ENCODE results near the gene ITGB8.

Gene ITGB8

DNA sequence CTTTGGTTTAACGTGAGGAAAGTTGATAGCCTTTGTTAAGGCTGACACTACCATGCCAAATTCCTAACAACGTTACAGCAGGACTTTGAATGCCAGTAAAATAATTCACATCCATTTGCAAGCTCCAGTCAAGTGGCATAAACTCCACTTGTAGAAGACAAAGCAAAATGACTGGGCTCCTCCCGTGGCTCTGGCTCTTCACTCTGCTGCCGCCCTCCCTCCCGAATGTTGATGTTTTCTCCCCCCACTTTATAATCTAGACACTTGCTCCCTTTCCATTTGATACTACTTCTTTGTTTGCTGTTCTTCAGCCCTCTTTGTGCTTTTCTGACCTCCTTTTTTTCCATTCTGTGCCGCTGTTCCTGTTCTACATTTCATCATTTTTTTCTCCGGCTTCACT, 22.8 kb upstream of the ITGB8 start:
- no peak for DNase-seq (ENCODE audit: low read depth in 2 of 3, low spot score in 1 of 3)

DNA sequence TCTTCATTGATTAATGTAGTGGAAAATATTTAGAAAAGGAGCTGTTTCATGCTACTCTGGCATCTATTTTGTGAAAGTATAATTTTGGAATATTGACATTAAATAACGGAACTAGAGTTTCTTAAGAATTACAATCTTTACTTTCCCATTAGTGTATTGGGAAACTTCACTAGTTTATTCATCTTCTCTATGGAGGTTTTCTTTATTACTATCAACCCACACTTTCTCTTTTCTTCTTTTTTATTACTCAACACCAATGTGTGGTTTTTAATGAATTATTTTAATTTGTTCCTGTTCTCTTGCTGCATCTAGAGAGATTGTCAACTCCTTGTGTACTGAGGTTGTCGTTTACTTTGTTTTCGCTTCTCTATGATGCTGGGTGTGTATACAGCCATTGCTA, 20.4 kb upstream of the ITGB8 start:
- no peak for DNase-seq (ENCODE audit: low read depth in 2 of 3, low spot score in 1 of 3)

DNA sequence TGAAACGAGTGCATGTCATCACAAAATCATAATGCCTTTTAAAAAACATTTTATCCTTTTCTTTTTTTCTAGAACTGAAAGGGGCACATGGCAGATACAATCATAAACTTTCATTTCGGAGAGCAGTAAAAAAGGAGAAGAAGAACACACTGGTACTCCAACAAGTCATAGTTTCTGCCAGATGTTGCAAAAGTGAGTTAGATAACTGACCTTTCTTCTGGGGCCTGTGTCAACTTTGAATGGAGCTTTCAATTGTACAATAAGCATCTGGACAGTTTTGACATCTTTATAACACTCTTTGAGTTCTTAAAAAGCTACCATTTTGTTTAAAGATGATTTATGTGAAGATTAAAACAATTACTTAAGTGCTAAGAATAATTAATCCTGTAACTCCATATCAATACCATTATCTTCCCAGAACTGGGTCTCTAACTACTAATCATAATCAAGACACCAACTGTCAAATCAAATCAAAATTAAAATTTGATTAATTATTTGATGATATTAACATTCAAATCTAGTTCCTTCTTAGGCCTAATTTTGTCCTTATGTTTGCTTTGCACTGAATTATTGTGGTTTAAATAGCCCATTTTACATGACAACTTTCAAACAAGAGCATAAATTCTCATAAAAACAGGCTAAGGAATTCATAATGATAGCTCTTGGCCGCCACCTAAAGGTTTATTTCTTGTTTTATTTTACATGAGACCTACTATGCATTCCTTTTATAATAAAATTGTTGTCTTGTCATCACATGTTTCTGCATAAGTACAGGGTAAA, 19.5 kb upstream of the ITGB8 start:
- no peak for DNase-seq (ENCODE audit: low read depth in 2 of 3, low spot score in 1 of 3)

DNA sequence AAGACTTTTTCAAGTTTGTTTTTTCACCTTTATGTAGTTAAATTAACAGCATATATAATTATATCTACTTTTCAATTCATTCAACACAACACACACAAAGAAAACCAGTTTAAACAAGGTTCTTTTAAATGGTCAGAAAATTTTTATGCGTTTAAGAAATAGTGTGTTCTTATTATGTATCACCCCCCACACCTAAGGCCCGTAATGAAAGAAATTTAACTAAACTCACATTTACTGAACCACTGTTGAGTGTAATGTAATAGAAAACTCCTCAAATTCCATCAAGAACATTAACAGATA, 19.0 kb upstream of the ITGB8 start:
- no peak for DNase-seq (ENCODE audit: low read depth in 2 of 3, low spot score in 1 of 3)

DNA sequence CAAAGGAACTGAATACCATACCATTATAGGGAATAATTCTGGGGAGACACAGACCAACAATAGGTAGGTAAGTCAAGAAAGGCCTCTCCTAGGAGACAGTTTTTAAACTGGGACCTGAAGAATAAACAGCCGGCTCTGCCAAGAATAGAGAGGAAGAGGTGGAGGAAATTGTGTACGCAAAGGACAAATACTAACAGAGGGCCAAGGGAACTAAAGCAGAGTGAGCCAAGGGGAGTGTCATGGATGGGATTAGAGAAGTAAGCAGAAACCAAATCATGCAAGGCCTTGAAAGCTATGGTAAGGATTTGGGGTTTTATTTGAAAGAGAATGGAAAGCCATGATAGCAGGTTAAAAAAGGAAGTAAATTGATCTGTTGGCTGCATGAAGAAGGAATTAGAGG, 18.1 kb upstream of the ITGB8 start:
- DNase-seq (ENCODE audit: low read depth in 2 of 3, low spot score in 1 of 3): no peak

DNA sequence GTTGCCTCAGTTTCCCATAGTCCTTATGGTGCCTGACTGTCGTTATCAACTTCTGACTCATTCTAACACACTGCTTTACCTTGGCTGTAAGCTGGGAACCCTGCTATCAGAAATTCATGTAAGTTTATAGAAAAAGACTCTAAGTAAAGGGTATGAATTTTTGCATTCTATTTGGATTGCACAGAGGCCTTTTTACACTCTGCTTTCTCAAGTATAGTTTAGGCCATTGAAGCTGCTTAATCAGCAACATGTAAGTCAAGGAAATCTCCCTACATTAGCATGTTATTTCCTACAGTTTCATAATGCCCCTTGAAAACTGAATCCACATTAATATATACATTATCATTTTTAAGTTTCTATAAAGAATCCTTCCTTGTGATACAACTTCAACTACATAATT, 17.1 kb upstream of the ITGB8 start:
- no peak for DNase-seq (ENCODE audit: low read depth in 2 of 3, low spot score in 1 of 3)

DNA sequence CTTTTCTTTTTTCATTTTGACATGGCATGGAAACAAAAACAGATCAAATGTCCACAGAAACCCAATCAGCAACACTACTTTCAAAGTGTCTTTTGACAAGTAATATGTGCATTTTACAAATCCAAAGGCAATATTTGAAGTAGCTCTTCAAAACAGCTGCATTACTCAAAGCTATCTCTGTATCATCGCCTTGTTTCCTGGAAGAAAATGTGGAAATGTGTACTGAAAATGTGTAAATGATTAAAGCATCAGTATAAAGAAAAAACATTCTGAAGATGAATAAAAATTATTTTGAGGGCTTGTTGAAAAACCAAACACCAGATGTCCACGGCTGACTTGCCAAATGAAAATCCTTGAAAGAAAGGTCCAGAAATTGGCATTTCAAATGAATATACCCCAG, 16.5 kb upstream of the ITGB8 start:
- no peak for DNase-seq (ENCODE audit: low read depth in 2 of 3, low spot score in 1 of 3)

DNA sequence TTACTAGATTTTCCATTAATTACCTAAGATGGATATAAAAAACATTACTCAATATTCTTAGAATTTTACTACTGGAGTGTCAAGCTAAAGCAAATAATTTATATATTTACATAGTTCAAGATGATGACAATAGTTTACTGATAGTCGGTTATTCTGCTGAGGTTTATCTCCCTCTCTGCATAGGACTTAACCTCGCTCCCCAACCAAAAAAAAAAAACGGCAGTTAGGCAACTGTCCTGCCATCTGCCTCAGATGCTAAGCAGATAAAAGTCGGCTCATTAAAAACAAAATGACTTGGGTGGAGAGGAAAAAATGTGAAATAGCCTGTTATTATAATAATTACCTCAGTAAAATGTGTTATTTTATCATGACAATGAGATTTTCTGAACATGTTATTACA, 14.0 kb upstream of the ITGB8 start:
- DNase-seq (ENCODE audit: low read depth in 2 of 3, low spot score in 1 of 3): no peak

DNA sequence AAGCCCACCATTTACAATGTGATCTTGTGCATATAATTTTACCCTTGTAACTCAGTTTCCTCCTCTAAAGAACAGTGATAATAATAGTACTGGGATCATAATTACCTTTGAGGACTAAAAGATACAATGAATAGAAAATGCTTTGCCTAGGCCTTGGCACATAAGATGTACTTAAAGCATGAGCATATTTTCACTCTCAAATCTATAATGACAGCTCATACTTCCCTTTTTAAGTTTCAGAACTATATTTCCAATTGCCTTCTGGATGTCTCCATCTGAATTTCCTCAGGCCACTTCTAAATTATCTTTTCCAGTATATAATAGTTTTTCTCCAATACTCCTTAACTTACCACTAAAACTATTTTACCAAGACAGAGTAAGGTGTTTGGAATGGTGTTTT, 13.3 kb upstream of the ITGB8 start:
- DNase-seq (ENCODE audit: low read depth in 2 of 3, low spot score in 1 of 3): no peak

DNA sequence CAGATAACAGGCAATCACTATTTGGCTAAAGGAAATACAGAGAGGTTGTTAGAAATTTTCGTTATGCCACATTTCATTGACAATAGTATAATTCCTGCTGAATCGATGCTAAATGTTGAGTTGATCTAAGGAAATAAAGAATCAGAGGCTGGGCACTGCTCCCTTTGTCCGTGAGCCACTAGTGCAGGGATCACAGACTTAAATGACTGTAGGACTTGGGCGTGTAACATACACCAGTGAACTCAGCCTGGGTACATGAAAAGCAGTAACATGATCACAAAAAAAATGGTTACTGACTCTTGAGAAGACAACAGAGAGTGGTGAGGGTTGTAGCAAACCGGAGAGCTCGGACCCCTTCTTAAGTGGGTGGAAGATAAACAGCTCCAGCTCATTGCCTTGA, 11.8 kb upstream of the ITGB8 start:
- no peak for DNase-seq (ENCODE audit: low read depth in 2 of 3, low spot score in 1 of 3)

DNA sequence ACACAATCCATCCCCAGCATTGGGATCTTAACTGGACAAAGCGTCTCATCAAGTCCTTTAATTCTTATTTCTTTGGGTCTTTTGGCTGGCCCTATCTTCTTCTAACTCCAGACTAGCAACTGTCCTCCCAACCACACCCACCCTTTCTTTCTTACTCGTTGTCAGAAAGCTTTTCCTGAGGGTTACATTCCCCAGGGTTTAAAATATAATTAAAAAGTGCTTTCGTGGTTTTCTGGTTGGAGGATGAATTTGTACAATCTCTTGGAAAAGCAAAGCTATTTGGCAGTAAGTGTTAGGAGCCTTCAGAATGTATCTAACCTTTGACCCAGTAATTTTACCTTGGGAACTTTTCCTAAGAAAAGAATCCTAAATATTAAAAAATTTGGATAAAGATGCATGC, 10.4 kb upstream of the ITGB8 start:
- DNase-seq (ENCODE audit: low read depth in 2 of 3, low spot score in 1 of 3): no peak

DNA sequence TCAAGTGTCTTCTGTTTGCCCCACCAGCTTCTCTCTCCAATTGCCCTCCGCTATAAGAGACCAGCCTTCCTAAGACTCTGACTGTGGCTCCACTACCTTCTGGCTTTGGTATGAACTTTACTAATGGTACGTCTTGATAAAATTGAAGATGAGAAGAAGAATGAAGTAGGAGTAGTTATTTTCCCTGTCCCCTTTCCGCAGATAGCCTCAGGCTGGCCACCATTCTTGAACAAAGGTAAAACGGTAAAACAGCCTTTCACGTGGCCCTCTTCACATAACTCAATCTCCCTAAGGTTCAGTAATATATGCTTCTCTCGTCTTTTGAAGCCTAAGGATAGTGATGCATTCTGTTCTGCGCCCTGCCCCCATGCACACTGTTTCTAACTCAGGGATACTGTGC, 9.9 kb upstream of the ITGB8 start:
- DNase-seq (ENCODE audit: low read depth in 2 of 3, low spot score in 1 of 3): no peak

DNA sequence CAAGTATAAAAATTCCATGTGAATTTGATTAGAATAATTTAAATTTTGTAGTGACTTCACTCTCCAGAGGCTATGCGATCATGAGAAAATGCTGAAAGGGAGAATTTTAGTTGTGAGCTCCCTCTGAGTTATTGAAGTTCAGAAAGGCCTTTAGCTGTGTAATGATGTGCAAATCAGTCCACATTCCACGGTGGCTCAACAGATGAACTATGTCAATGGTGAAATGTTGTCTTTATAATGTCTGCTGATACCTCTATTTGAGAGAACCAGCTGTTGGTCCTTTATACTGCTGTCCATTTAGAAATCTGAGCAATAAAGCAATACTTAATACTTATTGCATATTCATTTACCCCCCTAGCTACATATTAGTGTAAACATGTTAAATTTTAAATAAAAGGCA, 7.1 kb upstream of the ITGB8 start:
- no peak for DNase-seq (ENCODE audit: low read depth in 2 of 3, low spot score in 1 of 3)

DNA sequence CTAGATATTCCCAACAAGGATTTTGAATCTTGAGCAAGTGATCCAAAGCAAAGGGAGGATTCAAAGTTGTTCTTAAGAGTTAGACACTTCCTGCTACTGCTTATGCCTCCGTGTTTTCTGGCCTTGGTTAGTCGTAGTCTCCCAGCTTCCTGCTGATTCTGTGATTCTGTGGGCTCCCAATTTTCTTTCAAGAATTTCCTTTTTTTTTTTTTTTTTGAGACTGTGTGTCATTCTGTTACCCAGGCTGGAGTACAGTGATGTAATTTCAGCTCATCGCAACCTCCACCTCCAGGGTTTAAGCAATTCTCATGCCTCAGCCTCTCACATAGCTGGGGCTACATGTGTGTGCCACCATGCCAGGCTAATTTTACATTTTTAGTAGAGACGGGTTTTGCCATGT, 4.4 kb upstream of the ITGB8 start:
- no peak for DNase-seq (ENCODE audit: low read depth in 2 of 3, low spot score in 1 of 3)

DNA sequence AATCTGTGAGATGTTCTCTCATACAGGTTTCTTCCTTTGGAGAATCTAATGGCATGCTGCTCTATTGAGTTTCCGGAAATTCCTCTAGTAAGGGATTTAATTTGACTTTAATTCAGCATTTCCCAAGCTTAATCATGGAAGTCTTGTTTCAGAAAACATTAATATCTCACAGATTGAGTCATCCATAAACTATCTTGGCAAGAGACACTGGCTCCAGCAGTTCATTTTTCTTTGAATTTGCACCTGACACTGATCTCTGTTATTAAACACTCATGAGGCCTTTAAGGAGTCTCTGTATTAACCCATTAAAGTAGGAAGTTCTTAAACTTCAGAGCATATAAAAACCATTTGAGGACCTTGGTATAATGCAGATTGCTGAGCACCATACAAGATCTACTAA, 3.6 kb upstream of the ITGB8 start:
- no peak for DNase-seq (ENCODE audit: low read depth in 2 of 3, low spot score in 1 of 3)

DNA sequence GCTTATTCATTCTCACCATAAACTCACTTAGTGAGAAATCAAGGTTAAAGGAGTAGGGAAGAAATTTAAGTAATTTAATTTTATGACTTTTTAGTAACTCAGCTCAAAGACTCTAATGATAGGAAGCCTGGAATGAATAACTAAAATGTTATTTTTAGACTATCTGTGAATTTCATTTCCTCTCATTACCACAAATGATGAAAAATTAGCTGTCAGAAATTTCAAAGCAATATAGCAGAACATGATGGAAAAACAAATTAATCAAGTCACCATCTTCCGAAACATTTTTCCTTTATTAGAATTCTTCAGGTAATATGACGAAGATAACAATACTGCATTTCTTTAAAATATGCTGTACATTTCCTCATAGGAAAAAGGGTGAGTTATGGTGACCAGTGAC, 2.7 kb upstream of the ITGB8 start:
- DNase-seq (ENCODE audit: low read depth in 2 of 3, low spot score in 1 of 3): no peak

DNA sequence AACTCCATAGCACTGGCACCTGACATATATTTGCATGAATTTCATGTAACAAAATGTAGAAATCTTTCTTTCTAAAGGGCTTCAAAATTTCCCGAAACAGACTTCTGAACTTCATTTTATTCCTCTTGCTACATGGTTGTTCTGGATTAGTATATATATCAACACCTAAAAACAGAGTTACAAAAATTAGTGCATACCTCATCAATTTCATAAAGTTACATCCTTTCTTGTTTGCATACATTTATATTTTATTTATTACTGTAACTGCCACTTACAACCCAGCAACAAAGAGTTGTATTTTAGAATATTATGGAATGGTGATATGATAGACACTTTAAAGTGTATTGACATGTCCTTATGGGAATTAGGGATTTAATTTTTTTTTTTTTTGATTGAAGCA, 2.0 kb upstream of the ITGB8 start:
- no peak for DNase-seq (ENCODE audit: low read depth in 2 of 3, low spot score in 1 of 3)

DNA sequence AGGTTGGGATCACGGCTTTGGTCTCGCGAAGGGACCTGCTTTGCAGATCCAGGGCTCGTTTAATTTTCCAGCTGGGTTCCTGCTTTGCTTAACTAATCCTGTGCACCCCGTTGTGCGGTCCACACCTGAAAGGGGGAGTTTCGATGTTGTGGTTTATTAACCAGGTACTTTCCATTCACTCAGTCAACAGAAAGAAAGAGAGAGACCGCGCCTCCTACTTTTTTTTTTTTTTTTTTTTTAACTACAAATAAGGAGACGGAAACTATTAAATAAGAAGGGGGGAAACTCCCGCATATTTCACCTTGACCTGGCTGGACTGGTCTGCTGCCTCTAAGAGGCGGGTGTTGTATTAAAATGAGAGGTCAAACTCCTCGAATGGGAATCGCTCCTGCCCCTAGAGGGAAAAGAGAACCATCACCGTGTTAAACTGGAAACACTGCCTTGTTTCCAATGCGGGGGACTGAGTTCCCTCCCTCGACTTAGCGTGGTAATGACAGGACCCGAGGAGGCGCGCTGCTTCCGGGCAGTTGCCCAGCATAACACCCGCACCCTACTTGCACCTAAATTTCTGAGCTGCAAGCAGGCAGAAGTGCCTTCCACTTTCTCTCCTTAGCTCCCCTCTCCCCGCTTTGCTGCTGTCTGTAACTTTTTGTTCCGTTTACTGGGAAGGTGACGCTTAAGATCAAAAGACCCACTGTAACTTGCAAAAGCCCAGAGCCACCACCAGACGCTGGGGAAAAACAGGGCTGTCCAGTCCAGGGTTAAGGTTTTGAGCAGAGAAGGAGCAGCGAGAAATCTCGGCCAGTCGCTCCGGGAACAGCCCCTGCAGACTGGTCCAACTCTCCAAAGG, 1.1 kb upstream of the ITGB8 start:
- DNase-seq (ENCODE audit: low read depth in 2 of 3, low spot score in 1 of 3): no peak

DNA sequence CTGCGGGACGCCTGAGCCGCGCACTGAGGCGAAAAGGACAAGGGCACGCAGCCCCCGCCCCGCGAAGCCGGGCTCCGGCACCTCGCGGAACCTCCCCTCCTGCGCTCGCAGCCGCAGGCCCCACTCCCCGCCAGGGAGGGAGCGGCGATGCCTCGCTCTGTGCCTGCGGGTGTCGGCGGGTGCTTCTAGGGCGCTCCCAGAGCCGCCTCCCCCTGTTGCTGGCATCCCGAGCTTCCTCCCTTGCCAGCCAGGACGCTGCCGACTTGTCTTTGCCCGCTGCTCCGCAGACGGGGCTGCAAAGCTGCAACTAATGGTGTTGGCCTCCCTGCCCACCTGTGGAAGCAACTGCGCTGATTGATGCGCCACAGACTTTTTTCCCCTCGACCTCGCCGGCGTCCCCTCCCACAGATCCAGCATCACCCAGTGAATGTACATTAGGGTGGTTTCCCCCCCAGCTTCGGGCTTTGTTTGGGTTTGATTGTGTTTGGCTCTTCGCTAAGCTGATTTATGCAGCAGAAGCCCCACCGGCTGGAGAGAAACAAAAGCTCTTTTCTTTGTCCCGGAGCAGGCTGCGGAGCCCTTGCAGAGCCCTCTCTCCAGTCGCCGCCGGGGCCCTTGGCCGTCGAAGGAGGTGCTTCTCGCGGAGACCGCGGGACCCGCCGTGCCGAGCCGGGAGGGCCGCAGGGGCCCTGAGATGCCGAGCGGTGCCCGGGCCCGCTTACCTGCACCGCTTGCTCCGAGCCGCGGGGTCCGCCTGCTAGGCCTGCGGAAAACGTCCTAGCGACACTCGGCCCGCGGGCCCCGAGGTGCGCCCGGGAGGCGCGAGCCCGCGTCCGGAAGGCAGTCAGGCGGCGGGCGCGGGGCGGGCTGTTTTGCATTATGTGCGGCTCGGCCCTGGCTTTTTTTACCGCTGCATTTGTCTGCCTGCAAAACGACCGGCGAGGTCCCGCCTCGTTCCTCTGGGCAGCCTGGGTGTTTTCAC, 519 bp downstream of the ITGB8 start:
- DNase-seq (ENCODE audit: low read depth in 2 of 3, low spot score in 1 of 3): peak in 1 of 3 donors; percentile 2

DNA sequence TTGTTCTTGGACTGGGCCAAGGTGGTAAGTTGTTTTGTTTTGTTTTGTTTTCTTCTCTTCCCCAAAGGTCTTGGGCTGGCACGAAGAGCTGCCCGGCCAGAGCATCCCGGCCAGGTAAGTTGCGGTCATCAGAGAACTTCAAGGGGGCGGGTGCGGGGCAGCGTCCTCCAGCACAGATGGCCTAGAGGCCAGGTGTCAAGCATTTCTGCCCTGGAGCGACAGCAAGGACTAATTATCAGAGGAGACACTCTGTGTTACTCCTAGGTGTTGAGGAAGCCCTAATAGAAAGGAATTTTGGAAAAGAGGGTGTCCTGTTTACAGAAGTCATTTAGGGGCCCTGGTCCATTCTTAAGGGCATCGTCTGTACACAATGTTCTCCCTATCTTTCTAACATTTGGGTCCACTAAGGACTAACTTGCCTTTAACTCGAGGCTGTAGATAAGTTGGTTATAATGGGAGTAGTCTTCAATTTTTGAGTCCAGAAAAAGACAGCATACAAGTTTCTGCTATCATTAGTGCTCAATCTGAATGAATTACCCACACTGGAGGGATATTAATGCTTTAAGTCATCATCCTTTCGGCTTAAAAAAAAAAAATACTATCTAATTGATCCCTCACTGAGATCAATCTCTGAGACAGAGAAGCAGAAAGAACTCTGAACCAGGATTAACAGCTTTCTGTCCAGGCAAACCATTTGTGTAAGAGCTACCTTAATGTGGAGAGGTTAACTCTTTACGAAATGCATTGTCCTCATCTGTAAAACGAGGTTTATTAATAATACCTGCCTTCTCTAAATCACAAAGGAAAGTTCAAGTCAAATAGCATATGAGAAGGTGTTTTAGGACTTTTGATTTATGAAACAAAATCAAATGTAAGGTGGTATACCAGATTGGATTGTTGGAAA, 1.5 kb downstream of the ITGB8 start:
- DNase-seq (ENCODE audit: low read depth in 2 of 3, low spot score in 1 of 3): no peak

DNA sequence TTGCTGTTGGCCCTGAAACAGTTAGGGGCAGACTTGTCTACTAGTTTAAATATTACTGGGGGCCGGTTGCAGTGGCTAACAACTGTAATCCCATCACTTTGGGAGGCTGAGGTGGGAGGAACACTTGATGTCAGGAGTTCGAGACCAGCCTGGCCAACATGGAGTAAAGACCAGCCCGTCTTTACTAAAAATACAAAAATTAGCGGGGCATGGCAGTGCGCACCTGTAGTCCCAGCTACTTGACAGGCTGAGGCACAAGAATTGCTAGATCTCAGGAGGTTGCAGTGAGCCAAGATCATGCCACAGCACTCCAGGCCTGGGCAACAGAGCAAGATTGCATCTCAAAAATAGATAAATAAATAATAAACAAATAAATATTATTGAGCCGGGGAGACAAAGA, 7.6 kb downstream of the ITGB8 start:
- DNase-seq (ENCODE audit: low read depth in 2 of 3, low spot score in 1 of 3): no peak
